Suprapubic skin (tissue), 4 donors: ENCODE measurements around the gene RPIA.

Experiments
- CTCF ChIP-seq, 2 donors: fragments of 200-600 bp in 1 of 2; fragments of 450-650 bp in 1 of 2; sonication (generic) in 1 of 2; IDR thresholded peaks; one replicate each; pipeline ENCODE4 v1.5.1; 2016 to 2019; ENCODE audit warnings: antibody characterized with exemption in 2 of 2, mild to moderate bottlenecking in 1 of 2, moderate library complexity in 1 of 2
- POLR2A ChIP-seq, 2 donors: fragments of 450-650 bp; IDR thresholded peaks; one replicate each; pipeline ENCODE4 v1.6.1; 2017; ENCODE audit warnings: antibody characterized with exemption in 2 of 2, mild to moderate bottlenecking in 2 of 2, moderate library complexity in 2 of 2
- POLR2AphosphoS5 ChIP-seq, 3 donors: sonication (generic); formaldehyde crosslinking; IDR thresholded peaks; one replicate each; pipeline ENCODE4 v1.6.1; 2017; ENCODE audit warnings: antibody characterized with exemption in 3 of 3

- TF ChIP-seq POLR2A (IDR thresholded peaks at IDR 0.05) (no peak), CTCF (IDR thresholded peaks at IDR 0.05) (no peak), POLR2AphosphoS5 (IDR thresholded peaks at IDR 0.05) (no peak)
Observed at GRCh38 chr2:88692187-88692586, 714 bp downstream of the RPIA start.
